IPS DF 6.9 (cell line): Measurements from ENCODE around the gene ALG9.
A peak's percentile ranks its signal among the peaks of the same experiment; 100 is the strongest.

ENCODE experiments used
- DNase-seq: peaks from one replicate; pipeline ENCODE4 v3.0.0-alpha.2; 2013; ENCODE audit warnings: low read depth, low spot score
- H3K27ac ChIP-seq: one replicate; pipeline ENCODE4 v1.5.1; 2013; ENCODE audit warnings: low read length, control low read depth
- H3K27me3 ChIP-seq: 2 replicates; pipeline ENCODE4 v1.6.1; 2013; ENCODE audit warnings: mild to moderate bottlenecking, low read length; ENCODE audit not compliant: control insufficient read depth, insufficient read depth
- H3K36me3 ChIP-seq: 2 replicates; pipeline ENCODE4 v1.6.1; 2013; ENCODE audit warnings: low read length; ENCODE audit not compliant: control insufficient read depth, insufficient read depth
- H3K4me1 ChIP-seq: 2 replicates; pipeline ENCODE4 v1.6.1; 2013; ENCODE audit warnings: low read length; ENCODE audit not compliant: control insufficient read depth, insufficient read depth
- H3K4me3 ChIP-seq: 2 replicates; pipeline ENCODE4 v1.5.1; 2013; ENCODE audit warnings: mild to moderate bottlenecking, low read length
- H3K9me3 ChIP-seq: 2 replicates; pipeline ENCODE4 v1.6.1; 2013; ENCODE audit warnings: low read length, inconsistent platforms; ENCODE audit not compliant: control insufficient read depth, insufficient read depth
- WGBS: extraction: QIAGEN DNeasy Blood & Tissue Kit; methylation state at CpG from one replicate; pipeline ENCODE4 v1.1.7; 2013; ENCODE audit warnings: mixed read lengths, missing lambda C conversion rate; ENCODE audit not compliant: insufficient read length, insufficient coverage; 5-methylcytosine and 5-hydroxymethylcytosine counted together

ALG9 gene

DNA sequence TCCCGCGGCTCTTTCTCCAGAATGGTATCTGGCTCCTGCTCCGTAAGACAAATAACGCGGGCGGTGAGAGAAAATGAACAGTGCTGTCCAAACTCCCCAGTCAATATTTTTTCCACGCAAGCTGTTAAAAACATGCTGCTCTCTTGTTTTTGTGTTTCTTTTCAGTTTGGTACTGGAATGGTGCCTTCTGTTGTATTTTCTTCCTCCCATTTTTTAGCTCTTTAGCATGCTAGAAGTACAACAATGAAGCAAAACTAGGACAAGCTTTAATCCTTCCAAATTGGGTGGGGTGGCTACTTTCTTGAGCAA is 104.6 kb downstream of the ALG9 start:
- H3K9me3 ChIP-seq, result no peaks in the 10 kb centered on the region
- no peaks in the 10 kb centered on the region for H3K36me3 ChIP-seq
- DNase-seq, result no peak
- H3K27ac ChIP-seq, result no peak overlapping the region
- no CpG with 5 or more reads among the region's 7 CpGs for WGBS
- peak overlapping the region; percentile 94; the same call in 1 of the 2 replicates for H3K4me3 ChIP-seq
- H3K4me1 ChIP-seq, result 0 out of 2 replicates have a peak, but pooled peaks cover 4% of the 10 kb centered on the region
- no peaks in the 10 kb centered on the region for H3K27me3 ChIP-seq

GRCh38 chr11:111765984-111766833 is 105.2 kb downstream of the ALG9 start, which contains the start of gene PPP2R1B:
TSS of gene PPP2R1B (minus strand) at chr11:111766389. CDS start at chr11:111766361, 28 bp downstream.
- DNase-seq, result peak; percentile 41
- Histone ChIP-seq H3K9me3 (no peaks in the 10 kb centered on the region), H3K27ac (no peak within 1 kb of the TSS), H3K36me3 (no peaks in the 10 kb centered on the region), H3K4me3 (peak within 1 kb of the TSS; percentile 94), H3K27me3 (no peaks in the 10 kb centered on the region), H3K4me1 (0 out of 2 replicates have a peak, but pooled peaks cover 2% of the 10 kb centered on the region)
- WGBS, result no CpG with 5 or more reads among the region's 61 CpGs

GRCh38 chr11:111765320-111765983 is 105.9 kb downstream of the ALG9 start:
- no CpG with 5 or more reads among the region's 28 CpGs for WGBS
- no peak overlapping the region for H3K27ac ChIP-seq

GRCh38 chr11:111764621-111765020 is 106.8 kb downstream of the ALG9 start:
- H3K9me3 ChIP-seq, result no peaks in the 10 kb centered on the region
- no peak overlapping the region for H3K4me3 ChIP-seq
- H3K27me3 ChIP-seq, result no peaks in the 10 kb centered on the region
- WGBS, result no CpG with 5 or more reads among the region's 1 CpG
- no peak overlapping the region for H3K27ac ChIP-seq
- peaks cover 6% of the 10 kb centered on the region; the same call in 1 of the 2 replicates for H3K36me3 ChIP-seq
- H3K4me1 ChIP-seq, result no peaks in the 10 kb centered on the region
- no peak for DNase-seq

More at GRCh38 chr11:111765320-111765983, 105.9 kb downstream of the ALG9 start:
- Histone ChIP-seq H3K4me3 (peak overlapping the region; percentile 94; the same call in 1 of the 2 replicates), H3K9me3 (no peaks in the 10 kb centered on the region), H3K4me1 (no peaks in the 10 kb centered on the region), H3K27me3 (no peaks in the 10 kb centered on the region), H3K36me3 (peaks cover 3% of the 10 kb centered on the region; the same call in 1 of the 2 replicates)
- DNase-seq, result peak; percentile 7

- no peak overlapping the region for H3K27ac ChIP-seq
- DNase-seq, result no peak
- H3K9me3 ChIP-seq, result no peaks in the 10 kb centered on the region
- peaks cover 6% of the 10 kb centered on the region; the same call in 1 of the 2 replicates for H3K36me3 ChIP-seq
- no peaks in the 10 kb centered on the region for H3K27me3 ChIP-seq
- no CpG with 5 or more reads among the region's 3 CpGs for WGBS
- H3K4me1 ChIP-seq, result no peaks in the 10 kb centered on the region
- no peak overlapping the region for H3K4me3 ChIP-seq
Measured at GRCh38 chr11:111762981-111763643, 108.3 kb downstream of the ALG9 start.

DNA sequence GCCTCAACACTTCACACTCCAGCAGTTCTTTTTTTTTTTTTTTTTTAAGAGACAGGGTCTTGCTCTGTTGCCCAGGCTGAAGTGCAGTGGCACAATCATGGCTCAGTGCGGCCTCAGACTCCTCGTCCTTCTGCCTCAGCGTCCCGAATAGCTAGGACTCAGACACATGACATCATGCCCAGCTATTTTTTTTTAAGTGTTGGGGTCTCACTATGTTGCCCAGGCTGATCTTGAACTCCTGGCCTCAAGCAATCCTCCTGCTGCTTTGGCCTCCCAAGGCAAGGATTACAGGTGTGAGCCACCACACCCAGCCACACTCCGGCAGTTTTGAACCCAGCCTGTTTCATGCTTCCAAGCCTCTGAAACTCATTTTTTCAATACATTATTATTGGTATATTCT is 108.9 kb downstream of the ALG9 start:
- no CpG with 5 or more reads among the region's 5 CpGs for WGBS

GRCh38 chr11:111761036-111761435 is 110.3 kb downstream of the ALG9 start:
- Histone ChIP-seq H3K4me3 (no peak overlapping the region), H3K36me3 (peaks cover 6% of the 10 kb centered on the region; the same call in 1 of the 2 replicates), H3K9me3 (no peaks in the 10 kb centered on the region), H3K4me1 (no peaks in the 10 kb centered on the region), H3K27me3 (no peaks in the 10 kb centered on the region), H3K27ac (no peak overlapping the region)
- DNase-seq, result no peak
- WGBS, result no CpG with 5 or more reads among the region's 4 CpGs

More for the DNA sequence above, 108.9 kb downstream of the ALG9 start:
- no peak for DNase-seq
- Histone ChIP-seq H3K4me1 (no peaks in the 10 kb centered on the region), H3K9me3 (no peaks in the 10 kb centered on the region), H3K27ac (no peak overlapping the region), H3K4me3 (no peak overlapping the region), H3K27me3 (no peaks in the 10 kb centered on the region), H3K36me3 (peaks cover 6% of the 10 kb centered on the region; the same call in 1 of the 2 replicates)

- WGBS, result no CpG with 5 or more reads among the region's 5 CpGs
- peaks cover 7% of the 10 kb centered on the region; the same call in 1 of the 2 replicates for H3K36me3 ChIP-seq
- H3K4me1 ChIP-seq, result no peaks in the 10 kb centered on the region
- no peaks in the 10 kb centered on the region for H3K9me3 ChIP-seq
- H3K27me3 ChIP-seq, result no peaks in the 10 kb centered on the region
- DNase-seq, result no peak
- no peak overlapping the region for H3K27ac ChIP-seq
- no peak overlapping the region for H3K4me3 ChIP-seq
Measured at GRCh38 chr11:111759778-111760407, 111.5 kb downstream of the ALG9 start.

DNA sequence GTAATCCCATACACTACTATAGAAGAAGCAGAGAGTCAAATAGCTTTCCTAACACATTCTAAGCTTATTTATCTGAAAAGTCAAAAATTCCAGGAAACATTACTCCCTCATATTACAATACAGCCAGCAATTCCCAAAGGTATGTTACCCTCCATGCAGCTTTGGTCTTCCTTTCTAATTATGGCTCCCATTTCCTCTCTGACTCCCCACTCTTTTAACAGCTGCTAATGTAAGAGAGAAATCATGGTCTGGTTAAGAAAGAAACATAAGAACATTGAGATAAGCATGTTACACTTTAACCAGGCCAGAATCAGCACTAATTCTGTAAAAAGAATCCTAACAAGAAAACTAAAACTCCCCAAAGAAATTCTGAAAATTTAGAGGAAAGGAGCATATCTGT is 112.0 kb downstream of the ALG9 start:
- H3K4me3 ChIP-seq, result no peak overlapping the region
- H3K27ac ChIP-seq, result no peak overlapping the region
- no peaks in the 10 kb centered on the region for H3K9me3 ChIP-seq
- no peaks in the 10 kb centered on the region for H3K27me3 ChIP-seq
- no peaks in the 10 kb centered on the region for H3K4me1 ChIP-seq
- peaks cover 7% of the 10 kb centered on the region; the same call in 1 of the 2 replicates for H3K36me3 ChIP-seq
- DNase-seq, result no peak

DNA sequence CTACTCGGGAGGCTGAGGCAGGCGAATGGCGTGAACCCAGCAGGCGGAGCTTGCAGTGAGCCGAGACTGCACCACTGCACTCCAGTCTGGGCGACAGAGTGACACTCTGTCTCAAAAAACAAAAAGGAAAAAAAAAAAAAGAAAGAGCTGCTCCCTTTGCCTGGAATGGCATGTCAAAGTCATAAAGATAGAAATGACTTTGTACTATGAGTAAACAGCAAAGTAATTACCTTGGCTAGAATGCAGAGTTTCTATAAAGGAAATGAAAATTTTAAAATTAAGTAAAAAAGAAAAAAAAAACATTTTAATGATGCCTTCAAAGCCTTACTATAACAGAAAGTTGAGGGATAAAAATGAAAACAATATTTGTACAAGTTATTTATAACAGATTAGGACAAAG is 115.3 kb downstream of the ALG9 start:
- Histone ChIP-seq H3K4me1 (no peaks in the 10 kb centered on the region), H3K9me3 (no peaks in the 10 kb centered on the region), H3K27ac (no peak overlapping the region), H3K27me3 (no peaks in the 10 kb centered on the region), H3K36me3 (peaks cover 11% of the 10 kb centered on the region), H3K4me3 (no peak overlapping the region)
- no peak for DNase-seq
- WGBS, result no CpG with 5 or more reads among the region's 6 CpGs
